HG03039 (cell line): ENCODE results near the gene NUCB1.

Source experiments
- ATAC-seq: cut with Tn5 transposase; IDR thresholded peaks from one replicate; pipeline ENCODE4 v1.9.1; 2021; ENCODE audit warnings: mild to moderate bottlenecking, moderate library complexity; ENCODE audit not compliant: unreplicated experiment

Gene NUCB1

GRCh38 chr19:48933382-48933932, 33.3 kb downstream of the NUCB1 start, which contains the start of gene DHDH:
DHDH (plus strand) TSS chr19:48933699; CDS start chr19:48933722, 23 bp downstream.
- ATAC-seq, result no peak

- no peak for ATAC-seq
These were observed 34.7 kb downstream of the NUCB1 start for GRCh38 chr19:48934837-48935236.

GRCh38 chr19:48935864-48936263, 35.8 kb downstream of the NUCB1 start:
- no peak for ATAC-seq

- ATAC-seq, result no peak
These were observed 38.1 kb downstream of the NUCB1 start for GRCh38 chr19:48938256-48938655.

- ATAC-seq, result no peak
These were observed 40.8 kb downstream of the NUCB1 start for GRCh38 chr19:48940902-48941301.

GRCh38 chr19:48943081-48943480, 43.0 kb downstream of the NUCB1 start:
- no peak for ATAC-seq

- no peak for ATAC-seq
These were observed 45.3 kb downstream of the NUCB1 start for GRCh38 chr19:48945415-48945814.

- ATAC-seq, result no peak
These were observed 45.7 kb downstream of the NUCB1 start for GRCh38 chr19:48945817-48946216.

GRCh38 chr19:48946463-48947257, 46.5 kb downstream of the NUCB1 start:
- ATAC-seq, result no peak

GRCh38 chr19:48947258-48947542, 47.1 kb downstream of the NUCB1 start:
- no peak for ATAC-seq

GRCh38 chr19:48950159-48950558, 50.0 kb downstream of the NUCB1 start:
- ATAC-seq, result no peak

GRCh38 chr19:48950830-48951519, 50.9 kb downstream of the NUCB1 start:
- ATAC-seq, result no peak

GRCh38 chr19:48953141-48953540, 53.0 kb downstream of the NUCB1 start:
- ATAC-seq, result no peak

- ATAC-seq, result no peak
These were observed 54.0 kb downstream of the NUCB1 start for GRCh38 chr19:48953990-48954594.

GRCh38 chr19:48954595-48955307, 54.6 kb downstream of the NUCB1 start, which contains the start of gene BAX:
BAX (plus strand) TSS chr19:48954875; CDS start chr19:48954929, 54 bp downstream.
- ATAC-seq, result peak; percentile 89

- ATAC-seq, result no peak
These were observed 55.3 kb downstream of the NUCB1 start for GRCh38 chr19:48955308-48955958.

- ATAC-seq, result no peak
These were observed 57.9 kb downstream of the NUCB1 start for GRCh38 chr19:48958006-48958405.

- ATAC-seq, result no peak
These were observed 59.5 kb downstream of the NUCB1 start for GRCh38 chr19:48959341-48960239.

GRCh38 chr19:48961051-48961649, 61.0 kb downstream of the NUCB1 start:
- no peak for ATAC-seq
